ENCODE measurements around the gene PLCH2.

- TF ChIP-seq CTCF (conservative IDR thresholded peaks at IDR 0.05; ENCODE audit: low read length) (no peak), EZH2phosphoT487 (IDR thresholded peaks at IDR 0.05; ENCODE audit: borderline replicate concordance) (no peak)
Measured at GRCh38 chr1:2544093-2544874, 68.2 kb downstream of the PLCH2 start.
